ENCODE measurements around the gene CALN1.
A peak's percentile ranks its signal among the peaks of the same experiment; 100 is the strongest.

The CALN1 gene

GRCh38 chr7:71982851-71983250, 429.3 kb downstream of the CALN1 start:
- Histone ChIP-seq H3K4me2 (ENCODE audit: low read depth, low read length) (no peak overlapping the region), H3K27me3 (replicated peaks; ENCODE audit: insufficient read depth, low read length) (no peaks in the 10 kb centered on the region), H4K20me1 (ENCODE audit: insufficient read depth, low read length) (no peaks in the 10 kb centered on the region), H3K27ac (ENCODE audit: low read length) (no peak overlapping the region), H2AFZ (ENCODE audit: low read length) (no peak overlapping the region), H3F3A (ENCODE audit: insufficient read depth, low read length) (no peaks in the 10 kb centered on the region), H3K9ac (ENCODE audit: low read length) (no peak overlapping the region), H3K4me3 (ENCODE audit: low read length) (no peak overlapping the region), H3K9me3 (replicated peaks; ENCODE audit: insufficient read depth, low read length) (no peaks in the 10 kb centered on the region), H3K9me2 (replicated peaks; ENCODE audit: insufficient read depth, low read length) (no peaks in the 10 kb centered on the region), H3K4me1 (ENCODE audit: low read length) (no peaks in the 10 kb centered on the region), H3K36me3 (replicated peaks; ENCODE audit: insufficient read depth, low read length) (no peaks in the 10 kb centered on the region), H3K79me2 (ENCODE audit: low read length) (no peaks in the 10 kb centered on the region)
- TF ChIP-seq EZH2 (optimal IDR thresholded peaks at IDR 0.05; ENCODE audit: low read depth, low read length) (no peak), CTCF (IDR thresholded peaks at IDR 0.05; ENCODE audit: low read length) (no peak), EZH2phosphoT487 (IDR thresholded peaks at IDR 0.05; ENCODE audit: low read length) (no peak)
- peak; percentile 9 for DNase-seq

- DNase-seq, result peak; percentile 8
- TF ChIP-seq EZH2 (optimal IDR thresholded peaks at IDR 0.05; ENCODE audit: low read depth, low read length), result no peak
- no peak for TF ChIP-seq CTCF (IDR thresholded peaks at IDR 0.05; ENCODE audit: low read length)
- TF ChIP-seq EZH2phosphoT487 (IDR thresholded peaks at IDR 0.05; ENCODE audit: low read length), result no peak
- Histone ChIP-seq H3K9me3 (replicated peaks; ENCODE audit: insufficient read depth, low read length) (no peaks in the 10 kb centered on the region), H3K79me2 (ENCODE audit: low read length) (no peaks in the 10 kb centered on the region), H3K9me2 (replicated peaks; ENCODE audit: insufficient read depth, low read length) (no peaks in the 10 kb centered on the region), H3K4me1 (ENCODE audit: low read length) (no peaks in the 10 kb centered on the region), H3K36me3 (replicated peaks; ENCODE audit: insufficient read depth, low read length) (no peaks in the 10 kb centered on the region), H3K9ac (ENCODE audit: low read length) (no peak overlapping the region), H3K4me2 (ENCODE audit: low read depth, low read length) (no peak overlapping the region), H3K27me3 (replicated peaks; ENCODE audit: insufficient read depth, low read length) (no peaks in the 10 kb centered on the region), H3K4me3 (ENCODE audit: low read length) (no peak overlapping the region), H4K20me1 (ENCODE audit: insufficient read depth, low read length) (no peaks in the 10 kb centered on the region), H3K27ac (ENCODE audit: low read length) (no peak overlapping the region), H3F3A (ENCODE audit: insufficient read depth, low read length) (no peaks in the 10 kb centered on the region), H2AFZ (ENCODE audit: low read length) (no peak overlapping the region)
Measured at GRCh38 chr7:71976645-71977044, 435.5 kb downstream of the CALN1 start.

- DNase-seq, result no peak
- Histone ChIP-seq H3K36me3 (replicated peaks; ENCODE audit: insufficient read depth, low read length) (no peaks in the 10 kb centered on the region), H3K79me2 (ENCODE audit: low read length) (no peaks in the 10 kb centered on the region), H2AFZ (ENCODE audit: low read length) (no peak overlapping the region), H3K9me3 (replicated peaks; ENCODE audit: insufficient read depth, low read length) (no peaks in the 10 kb centered on the region), H3K4me2 (ENCODE audit: low read depth, low read length) (no peak overlapping the region), H4K20me1 (ENCODE audit: insufficient read depth, low read length) (no peaks in the 10 kb centered on the region), H3K4me3 (ENCODE audit: low read length) (no peak overlapping the region), H3F3A (ENCODE audit: insufficient read depth, low read length) (no peaks in the 10 kb centered on the region), H3K27me3 (replicated peaks; ENCODE audit: insufficient read depth, low read length) (no peaks in the 10 kb centered on the region), H3K9me2 (replicated peaks; ENCODE audit: insufficient read depth, low read length) (no peaks in the 10 kb centered on the region), H3K9ac (ENCODE audit: low read length) (no peak overlapping the region), H3K27ac (ENCODE audit: low read length) (no peak overlapping the region), H3K4me1 (ENCODE audit: low read length) (no peaks in the 10 kb centered on the region)
- TF ChIP-seq EZH2 (optimal IDR thresholded peaks at IDR 0.05; ENCODE audit: low read depth, low read length) (no peak), CTCF (IDR thresholded peaks at IDR 0.05; ENCODE audit: low read length) (no peak), EZH2phosphoT487 (IDR thresholded peaks at IDR 0.05; ENCODE audit: low read length) (no peak)
Measured at GRCh38 chr7:71974611-71975010, 437.5 kb downstream of the CALN1 start.
